IMR-90 (cell line): Measurements from ENCODE around the gene PC. TPM values are rescaled to one million over a fixed set of nuclear protein-coding genes. Genes with fewer than 3 reads are reported as not detected.

ENCODE experiments used
- ATAC-seq: fragments of 200-7000 bp; cut with Tn5 transposase; 2 replicates; pipeline ENCODE4 v1.9.1; 2020; ENCODE audit warnings: low read depth, mild to moderate bottlenecking, moderate library complexity
- BruUV-seq: library from RNA; stranded (reverse); fragments of 400-500 nt; replicated peaks from 2 replicates; lab custom pipeline; 2021; lab: Mats Ljungman, UMichigan
- CTCF ChIA-PET: fragments of 300-600 bp; formaldehyde crosslinking; extraction: SDS; loops from one replicate; lab custom pipeline; 2021; ENCODE audit warnings: antibody characterized with exemption; lab: Yijun Ruan, JAX
- POLR2A ChIA-PET: fragments of 300-600 bp; sonication (Branson Sonifier 250); formaldehyde crosslinking; loops from one replicate; lab custom pipeline; 2022; ENCODE audit warnings: antibody characterized with exemption; ENCODE audit not compliant: unreplicated experiment; lab: Charles Lee
- DNase-seq: peaks from one replicate; pipeline ENCODE4 v3.0.0; 2013
- H2AFZ ChIP-seq: replicated peaks from 2 replicates; pipeline ENCODE3; 2013; ENCODE audit warnings: low read length, mild to moderate bottlenecking; ENCODE audit not compliant: poor library complexity
- H2AK5ac ChIP-seq: 2 replicates; pipeline ENCODE4 v1.6.1; 2013; ENCODE audit warnings: low read depth, low read length, inconsistent platforms
- H2AK9ac ChIP-seq: replicated peaks from 2 replicates; pipeline ENCODE3; 2013; ENCODE audit warnings: mild to moderate bottlenecking, low read depth, low read length, moderate library complexity; ENCODE audit not compliant: poor library complexity
- H2BK120ac ChIP-seq: 2 replicates; pipeline ENCODE4 v1.6.1; 2013; ENCODE audit warnings: low read depth, low read length, inconsistent platforms
- H2BK15ac ChIP-seq: 3 replicates; pipeline ENCODE4 v1.6.1; 2013; ENCODE audit warnings: low read depth, low read length, inconsistent platforms
- H2BK20ac ChIP-seq: 2 replicates; pipeline ENCODE4 v1.6.1; 2013; ENCODE audit warnings: low read depth, mild to moderate bottlenecking, inconsistent platforms, low read length, moderate library complexity
- H2BK5ac ChIP-seq: 2 replicates; pipeline ENCODE4 v1.6.1; 2013; ENCODE audit warnings: mild to moderate bottlenecking, low read depth, low read length, inconsistent platforms; ENCODE audit not compliant: poor library complexity, severe bottlenecking
- H3K14ac ChIP-seq: replicated peaks from 2 replicates; pipeline ENCODE4 v1.6.1; 2013; ENCODE audit warnings: low read depth, low read length, inconsistent platforms
- H3K18ac ChIP-seq: 2 replicates; pipeline ENCODE4 v1.6.1; 2013; ENCODE audit warnings: low read depth, low read length, control low read depth
- H3K23ac ChIP-seq: 2 replicates; pipeline ENCODE4 v1.6.1; 2013; ENCODE audit warnings: low read depth, low read length, inconsistent platforms
- H3K27ac ChIP-seq: 2 replicates; pipeline ENCODE4 v1.5.1; 2013; ENCODE audit warnings: mild to moderate bottlenecking, control low read depth, low read length; ENCODE audit not compliant: insufficient read depth
- H3K27me3 ChIP-seq: 2 replicates; pipeline ENCODE4 v1.6.1; 2013; ENCODE audit warnings: low read length; ENCODE audit not compliant: control insufficient read depth, insufficient read depth
- H3K36me3 ChIP-seq: 2 replicates; pipeline ENCODE4 v1.6.1; 2013; ENCODE audit warnings: low read length, mixed read lengths; ENCODE audit not compliant: control insufficient read depth, insufficient read depth
- H3K4ac ChIP-seq: 2 replicates; pipeline ENCODE4 v1.6.1; 2013; ENCODE audit warnings: low read depth, low read length, inconsistent platforms
- H3K4me1 ChIP-seq: 2 replicates; pipeline ENCODE4 v1.6.1; 2013; ENCODE audit warnings: low read length, mixed read lengths; ENCODE audit not compliant: control insufficient read depth, insufficient read depth
- H3K4me2 ChIP-seq: 2 replicates; pipeline ENCODE4 v1.6.1; 2013; ENCODE audit warnings: low read depth, mild to moderate bottlenecking, control low read depth, low read length, moderate library complexity
- H3K4me3 ChIP-seq: 2 replicates; pipeline ENCODE4 v1.5.1; 2013; ENCODE audit warnings: low read depth, mild to moderate bottlenecking, control low read depth, low read length, moderate library complexity; ENCODE audit not compliant: insufficient read depth
- H3K56ac ChIP-seq: 2 replicates; pipeline ENCODE4 v1.6.1; 2013; ENCODE audit warnings: low read length, inconsistent platforms; ENCODE audit not compliant: insufficient read depth; ENCODE audit errors: extremely low read depth
- H3K79me1 ChIP-seq, 2 experiments: 2 replicates each; pipeline ENCODE4 v1.6.1; 2013; ENCODE audit warnings: low read length in 2 of 2, inconsistent platforms in 1 of 2, low read depth in 1 of 2
- H3K9ac ChIP-seq: 2 replicates; pipeline ENCODE4 v1.6.1; 2013; ENCODE audit warnings: low read depth, low read length, control low read depth
- H3K9me1 ChIP-seq: 2 replicates; pipeline ENCODE4 v1.6.1; 2013; ENCODE audit warnings: low read length, inconsistent platforms; ENCODE audit not compliant: insufficient read depth
- H3K9me3 ChIP-seq: 2 replicates; pipeline ENCODE4 v1.6.1; 2013; ENCODE audit warnings: low read length; ENCODE audit not compliant: control insufficient read depth, insufficient read depth
- H4K20me1 ChIP-seq: 2 replicates; pipeline ENCODE4 v1.6.1; 2013; ENCODE audit warnings: low read length, inconsistent platforms; ENCODE audit not compliant: insufficient read depth
- H4K5ac ChIP-seq: 2 replicates; pipeline ENCODE4 v1.6.1; 2013; ENCODE audit warnings: mild to moderate bottlenecking, low read depth, low read length, control low read depth
- H4K8ac ChIP-seq, 2 experiments: 2 replicates each; pipeline ENCODE4 v1.6.1; 2013; ENCODE audit warnings: low read depth in 2 of 2, low read length in 2 of 2, control low read depth in 1 of 2, inconsistent platforms in 1 of 2
- H4K91ac ChIP-seq: 2 replicates; pipeline ENCODE4 v1.6.1; 2013; ENCODE audit warnings: low read depth, low read length, inconsistent platforms; ENCODE audit not compliant: insufficient read depth
- BHLHE40 ChIP-seq: fragments of 150-350 bp; IDR thresholded peaks from 2 replicates; pipeline ENCODE4 v1.6.1; 2016; ENCODE audit warnings: mild to moderate bottlenecking, low read depth, low read length
- CHD1 ChIP-seq: IDR thresholded peaks from 2 replicates; pipeline ENCODE4 v1.6.1; 2012; ENCODE audit warnings: low read depth, low read length, improper control_type of control experiment
- MAZ ChIP-seq: IDR thresholded peaks from 2 replicates; pipeline ENCODE4 v1.6.1; 2012; ENCODE audit warnings: low read depth, mild to moderate bottlenecking, low read length, improper control_type of control experiment, moderate library complexity, borderline replicate concordance
- WGBS, 2 experiments: methylation state at CpG; one replicate each; pipeline versions ENCODE4 v1.1.5 to v1.1.7; 2013; ENCODE audit warnings: missing lambda C conversion rate in 2 of 2; ENCODE audit not compliant: insufficient read length in 1 of 2; ENCODE audit errors: extremely low coverage in 2 of 2; 5-methylcytosine and 5-hydroxymethylcytosine counted together
- dilution Hi-C: fragments of 300-500 bp; cut with HindIII; formaldehyde crosslinking; loops from one replicate; pipeline ENCODE4 v1.14.3; 2018; ENCODE audit warnings: low sequenced_read_pairs; ENCODE audit not compliant: unreplicated experiment
- in situ Hi-C: fragments of 300-500 bp; cut with MboI; formaldehyde crosslinking; loops from 3 replicates; pipeline ENCODE4 v1.14.3; 2019; ENCODE audit warnings: low sequenced_read_pairs, inconsistent platforms, mixed read lengths
- intact Hi-C: fragments of 100-400 bp; cut with micrococcal nuclease; formaldehyde crosslinking; loops from 2 replicates; pipeline ENCODE4 v1.10.0; 2022
- polyA plus RNA-seq, 3 experiments: library from polyadenylated mRNA; depleted of rRNA; stranded (reverse); fragments of >200 nt; gene quantifications; 2 replicates each; pipeline ENCODE4 v1.2.3, GENCODE V29; 2012; ENCODE audit warnings: low replicate concordance in 1 of 3
- total RNA-seq: library from RNA; depleted of rRNA; stranded (reverse); fragments of >200 nt; gene quantifications from 2 replicates; pipeline ENCODE4 v1.2.3, GENCODE V29; 2012
- TF ChIP-seq, protein P1 (sequence below): fragments of 150-350 bp; IDR thresholded peaks from 2 replicates; pipeline ENCODE4 v1.6.1; 2017; ENCODE audit warnings: mild to moderate bottlenecking, antibody characterized with exemption, low read length, low read depth

Gene PC
- total and polyA plus RNA-seq, 2 of the 4 experiments (the other 2 are of a cell fraction) = 13.6 to 15.7 TPM

DNA sequence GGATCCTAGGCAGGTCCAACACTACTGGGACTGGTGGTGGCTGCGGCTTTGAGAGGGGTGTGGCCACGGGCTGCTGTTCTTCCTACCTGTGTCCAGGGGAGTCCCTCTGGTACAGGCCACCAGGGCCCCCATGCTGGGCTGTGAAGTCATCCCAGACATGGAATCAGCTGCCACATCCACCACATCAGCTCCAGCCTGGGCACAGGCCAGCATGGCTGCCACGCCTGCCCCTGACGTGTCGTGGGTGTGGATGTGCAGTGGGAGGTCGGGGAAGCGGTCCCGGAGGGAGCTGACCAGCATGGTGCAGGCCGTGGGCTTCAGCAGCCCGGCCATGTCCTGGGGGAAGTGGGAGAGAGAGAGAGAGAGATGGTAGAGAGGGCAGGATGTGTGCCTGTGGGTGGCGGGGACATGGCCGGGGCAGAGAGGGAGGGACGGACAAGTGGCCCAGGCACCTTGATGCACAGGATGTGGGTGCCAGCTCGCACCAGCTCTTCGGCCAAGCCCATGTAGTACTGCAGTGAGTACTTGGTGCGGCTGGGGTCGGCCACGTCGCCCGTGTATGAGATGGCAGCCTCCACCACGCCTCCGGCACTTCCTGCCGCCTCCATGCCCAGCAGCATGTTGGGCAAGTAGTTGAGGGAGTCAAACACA, 107.5 kb downstream of the PC start:
- Histone ChIP-seq H3K4me1 (peaks cover 3% of the 10 kb centered on the region), H3K4ac (no peak overlapping the region), H2AFZ (no peak overlapping the region), H3K9me3 (no peaks in the 10 kb centered on the region), H3K79me1 (peaks cover 3 to 17% of the 10 kb centered on the region in 2 experiments; a peak in 3 of 4 replicates), H3K4me3 (no peak overlapping the region), H4K5ac (no peak overlapping the region), H3K14ac (no peak overlapping the region), H3K36me3 (peaks cover 44% of the 10 kb centered on the region), H2AK5ac (no peak overlapping the region), H4K20me1 (0 out of 2 replicates have a peak, but pooled peaks cover 3% of the 10 kb centered on the region), H3K27me3 (no peaks in the 10 kb centered on the region), H2BK15ac (no peak overlapping the region), H3K18ac (no peak overlapping the region), H3K27ac (no peak overlapping the region), H2BK20ac (no peak overlapping the region), H2AK9ac (peak overlapping the region; percentile 55), H4K91ac (no peak overlapping the region), H3K4me2 (no peak overlapping the region), H4K8ac (no peak overlapping the region), H3K9ac (no peak overlapping the region), H3K23ac (no peak overlapping the region), H3K56ac (no peak overlapping the region), H3K9me1 (peaks cover 14% of the 10 kb centered on the region; the same call in 1 of the 2 replicates), H2BK5ac (no peak overlapping the region), H2BK120ac (no peak overlapping the region)
- POLR2A ChIA-PET = no interaction called here
- DNase-seq (no peak), ATAC-seq (no peak)
- in situ Hi-C loops (no loop called here), dilution Hi-C loops (no loop called here), intact Hi-C loops (no loop called here)
- WGBS, 2 experiments = 89% methylated on average over 7 of the region's 23 CpGs; no CpG with 5 or more reads in 1 of the 2 experiments
- BruUV-seq = no TSS peak
- CTCF ChIA-PET = no interaction called here
- TF ChIP-seq CHD1 (no peak), MAZ (no peak), BHLHE40 (no peak)
- TF ChIP-seq, protein P1, sequence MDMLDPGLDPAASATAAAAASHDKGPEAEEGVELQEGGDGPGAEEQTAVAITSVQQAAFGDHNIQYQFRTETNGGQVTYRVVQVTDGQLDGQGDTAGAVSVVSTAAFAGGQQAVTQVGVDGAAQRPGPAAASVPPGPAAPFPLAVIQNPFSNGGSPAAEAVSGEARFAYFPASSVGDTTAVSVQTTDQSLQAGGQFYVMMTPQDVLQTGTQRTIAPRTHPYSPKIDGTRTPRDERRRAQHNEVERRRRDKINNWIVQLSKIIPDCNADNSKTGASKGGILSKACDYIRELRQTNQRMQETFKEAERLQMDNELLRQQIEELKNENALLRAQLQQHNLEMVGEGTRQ = no peak
